ENCODE results near the gene KLF15.

GRCh38 chr3:126293370-126294082, 63.7 kb downstream of the KLF15 start:
- TF ChIP-seq POLR2A (IDR thresholded peaks at IDR 0.05) = no peak
- TF ChIP-seq, protein P1, sequence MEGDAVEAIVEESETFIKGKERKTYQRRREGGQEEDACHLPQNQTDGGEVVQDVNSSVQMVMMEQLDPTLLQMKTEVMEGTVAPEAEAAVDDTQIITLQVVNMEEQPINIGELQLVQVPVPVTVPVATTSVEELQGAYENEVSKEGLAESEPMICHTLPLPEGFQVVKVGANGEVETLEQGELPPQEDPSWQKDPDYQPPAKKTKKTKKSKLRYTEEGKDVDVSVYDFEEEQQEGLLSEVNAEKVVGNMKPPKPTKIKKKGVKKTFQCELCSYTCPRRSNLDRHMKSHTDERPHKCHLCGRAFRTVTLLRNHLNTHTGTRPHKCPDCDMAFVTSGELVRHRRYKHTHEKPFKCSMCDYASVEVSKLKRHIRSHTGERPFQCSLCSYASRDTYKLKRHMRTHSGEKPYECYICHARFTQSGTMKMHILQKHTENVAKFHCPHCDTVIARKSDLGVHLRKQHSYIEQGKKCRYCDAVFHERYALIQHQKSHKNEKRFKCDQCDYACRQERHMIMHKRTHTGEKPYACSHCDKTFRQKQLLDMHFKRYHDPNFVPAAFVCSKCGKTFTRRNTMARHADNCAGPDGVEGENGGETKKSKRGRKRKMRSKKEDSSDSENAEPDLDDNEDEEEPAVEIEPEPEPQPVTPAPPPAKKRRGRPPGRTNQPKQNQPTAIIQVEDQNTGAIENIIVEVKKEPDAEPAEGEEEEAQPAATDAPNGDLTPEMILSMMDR (IDR thresholded peaks at IDR 0.05) = no peak

All from thyroid gland (tissue), 4 donors.